Suprapubic skin (tissue), 4 donors: Measurements from ENCODE around the gene KPNA6. TPM values are rescaled to one million over a fixed set of nuclear protein-coding genes. Genes with fewer than 3 reads are reported as not detected.

Source experiments
- DNase-seq, 2 donors: peaks; one replicate each; pipeline ENCODE4 v3.0.0-alpha.2; 2019; ENCODE audit warnings: low spot score in 2 of 2
- H3K27ac ChIP-seq: fragments of 200-600 bp; sonication (generic); one replicate; pipeline ENCODE4 v1.5.1; 2019
- H3K27me3 ChIP-seq: fragments of 200-600 bp; sonication (generic); one replicate; pipeline ENCODE4 v1.5.1; 2019
- H3K36me3 ChIP-seq: fragments of 200-600 bp; sonication (generic); one replicate; pipeline ENCODE4 v1.5.1; 2019
- H3K4me1 ChIP-seq: fragments of 200-600 bp; sonication (generic); one replicate; pipeline ENCODE4 v1.5.1; 2019
- H3K4me3 ChIP-seq: fragments of 200-600 bp; sonication (generic); one replicate; pipeline ENCODE4 v1.5.1; 2019; ENCODE audit warnings: mild to moderate bottlenecking
- H3K9me3 ChIP-seq: fragments of 200-600 bp; sonication (generic); one replicate; pipeline ENCODE4 v1.5.1; 2019
- CTCF ChIP-seq, 2 donors: fragments of 200-600 bp in 1 of 2; fragments of 450-650 bp in 1 of 2; sonication (generic) in 1 of 2; IDR thresholded peaks; one replicate each; pipeline ENCODE4 v1.5.1; 2016 to 2019; ENCODE audit warnings: antibody characterized with exemption in 2 of 2, mild to moderate bottlenecking in 1 of 2, moderate library complexity in 1 of 2
- EP300 ChIP-seq: sonication (generic); formaldehyde crosslinking; IDR thresholded peaks from one replicate; pipeline ENCODE4 v1.6.1; 2017; ENCODE audit warnings: antibody characterized with exemption
- POLR2A ChIP-seq, 2 donors: fragments of 450-650 bp; IDR thresholded peaks; one replicate each; pipeline ENCODE4 v1.6.1; 2017; ENCODE audit warnings: antibody characterized with exemption in 2 of 2, mild to moderate bottlenecking in 2 of 2, moderate library complexity in 2 of 2
- POLR2AphosphoS5 ChIP-seq, 3 donors: sonication (generic); formaldehyde crosslinking; IDR thresholded peaks; one replicate each; pipeline ENCODE4 v1.6.1; 2017; ENCODE audit warnings: antibody characterized with exemption in 3 of 3
- WGBS: methylation state at CpG from one replicate; pipeline ENCODE4 v1.1.5; 2018; 5-methylcytosine and 5-hydroxymethylcytosine counted together
- total RNA-seq, 4 donors: library from RNA; depleted of rRNA; stranded (reverse); fragments of >200 nt; gene quantifications; one replicate each; pipeline ENCODE4 v1.1.0, GENCODE V29; 2016

The KPNA6 gene
- total RNA-seq, 4 donors from 2014 or later, result 42.4 to 52.3 (median 46.5) TPM

DNA sequence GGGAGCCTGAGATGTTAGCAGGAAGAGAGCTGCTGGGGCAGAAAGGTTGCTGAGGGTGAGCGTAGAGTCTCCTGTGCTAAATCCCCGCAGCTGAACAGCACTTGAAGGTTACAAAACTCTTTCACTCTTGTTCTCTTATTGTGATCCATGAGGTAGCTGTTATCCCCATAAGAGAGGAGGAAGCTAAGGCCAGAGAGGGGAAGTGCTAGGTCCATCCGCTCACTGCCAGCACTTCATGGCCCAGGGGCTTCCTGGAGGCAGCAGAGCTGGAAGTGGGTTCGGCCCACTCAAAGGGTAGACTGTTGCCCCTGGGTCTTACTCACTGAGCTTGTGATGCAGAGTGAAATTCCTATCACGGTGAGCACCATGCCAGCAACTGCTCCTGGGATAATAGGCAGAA lies 108.7 kb downstream of the KPNA6 start:
- H3K9me3 ChIP-seq, result no peaks in the 10 kb centered on the region
- DNase-seq, result no peak
- 91% methylated on average over 5 of the region's 5 CpGs for WGBS
- H3K4me3 ChIP-seq, result no peak overlapping the region
- TF ChIP-seq CTCF (IDR thresholded peaks at IDR 0.05) (no peak), POLR2A (IDR thresholded peaks at IDR 0.05) (no peak), EP300 (no peak), POLR2AphosphoS5 (IDR thresholded peaks at IDR 0.05) (no peak)
- no peaks in the 10 kb centered on the region for H3K27me3 ChIP-seq
- peaks cover 40% of the 10 kb centered on the region for H3K36me3 ChIP-seq
- H3K27ac ChIP-seq, result no peak overlapping the region
- peaks cover 22% of the 10 kb centered on the region for H3K4me1 ChIP-seq

DNA sequence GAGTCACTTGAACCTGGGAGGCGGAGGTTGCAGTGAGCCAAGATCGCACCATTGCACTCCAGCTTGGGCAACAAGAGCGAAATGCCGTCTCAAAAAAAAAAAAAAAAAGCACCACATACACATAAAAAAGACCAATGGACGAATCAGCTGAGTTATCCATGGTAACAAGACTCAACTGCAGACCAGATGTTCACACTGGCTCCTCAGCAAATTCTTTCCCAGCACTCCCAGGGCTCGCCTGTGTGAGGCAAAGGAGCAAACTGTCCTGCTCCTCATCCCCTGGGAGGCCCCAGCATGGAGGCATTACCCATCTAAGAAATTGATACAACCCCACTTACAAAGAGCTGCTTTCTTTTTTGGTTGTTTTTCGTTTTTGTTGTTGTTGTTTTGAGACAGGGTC lies 111.2 kb downstream of the KPNA6 start:
- H3K36me3 ChIP-seq, result peaks cover 39% of the 10 kb centered on the region
- no peak overlapping the region for H3K27ac ChIP-seq
- no peaks in the 10 kb centered on the region for H3K9me3 ChIP-seq
- WGBS, result 74% methylated on average over 7 of the region's 7 CpGs
- no peak overlapping the region for H3K4me3 ChIP-seq
- no peaks in the 10 kb centered on the region for H3K27me3 ChIP-seq
- DNase-seq, result no peak
- peaks cover 37% of the 10 kb centered on the region for H3K4me1 ChIP-seq
- TF ChIP-seq POLR2AphosphoS5 (IDR thresholded peaks at IDR 0.05) (no peak), CTCF (IDR thresholded peaks at IDR 0.05) (no peak), POLR2A (IDR thresholded peaks at IDR 0.05) (no peak), EP300 (no peak)

GRCh38 chr1:32220746-32221580 lies 113.1 kb downstream of the KPNA6 start:
- H3K27me3 ChIP-seq, result no peaks in the 10 kb centered on the region
- peaks cover 34% of the 10 kb centered on the region for H3K4me1 ChIP-seq
- TF ChIP-seq CTCF (IDR thresholded peaks at IDR 0.05) (no peak), POLR2A (IDR thresholded peaks at IDR 0.05) (no peak), EP300 (no peak), POLR2AphosphoS5 (IDR thresholded peaks at IDR 0.05) (no peak)
- DNase-seq, result no peak
- no peak overlapping the region for H3K27ac ChIP-seq
- peak overlapping the region; percentile 59 for H3K4me3 ChIP-seq
- peaks cover 46% of the 10 kb centered on the region for H3K36me3 ChIP-seq
- no peaks in the 10 kb centered on the region for H3K9me3 ChIP-seq
- 87% methylated on average over 4 of the region's 4 CpGs for WGBS

DNA sequence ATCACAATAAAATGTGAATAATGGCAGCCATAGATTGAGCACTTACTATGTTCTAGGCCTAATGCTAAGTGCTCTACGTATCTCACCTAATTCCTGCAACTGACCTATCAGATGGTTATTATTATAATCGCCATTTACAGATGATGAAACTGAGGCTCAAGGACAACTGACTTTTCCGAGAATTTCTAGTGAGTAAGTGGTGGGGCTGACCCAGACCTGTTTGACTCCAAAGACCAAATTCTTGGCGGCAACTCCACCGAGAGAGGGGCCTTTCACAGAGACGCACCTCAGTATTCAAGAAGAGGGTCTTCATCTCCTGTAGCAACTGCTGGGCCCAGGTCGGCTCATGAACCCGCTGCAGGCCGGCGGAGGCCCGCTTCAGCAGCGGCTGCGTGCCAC lies 113.7 kb downstream of the KPNA6 start:
- Histone ChIP-seq H3K36me3 (peaks cover 47% of the 10 kb centered on the region), H3K9me3 (no peaks in the 10 kb centered on the region)
- 17% methylated on average over 5 of the region's 13 CpGs for WGBS

More for the DNA sequence above, 113.7 kb downstream of the KPNA6 start:
- DNase-seq, result no peak
- Histone ChIP-seq H3K4me3 (peak overlapping the region; percentile 59), H3K4me1 (peaks cover 33% of the 10 kb centered on the region), H3K27me3 (no peaks in the 10 kb centered on the region), H3K27ac (peak overlapping the region; percentile 88)
- TF ChIP-seq CTCF (IDR thresholded peaks at IDR 0.05) (no peak), POLR2AphosphoS5 (IDR thresholded peaks at IDR 0.05) (no peak), EP300 (no peak), POLR2A (IDR thresholded peaks at IDR 0.05) (no peak)
